HL-60 (cell line): ENCODE measurements around the gene CDC42BPA.

ENCODE experiments used
- DNase-seq, 2 experiments: peaks; one replicate each; pipeline ENCODE4 v3.0.0-alpha.2; 2010 to 2020; ENCODE audit warnings: low read depth in 1 of 2, low spot score in 1 of 2
- H3K27ac ChIP-seq: fragments of 250-450 bp; sonication (Bioruptor Pico); replicated peaks from 2 replicates; pipeline ENCODE4 v1.5.1; 2020; ENCODE audit warnings: mild to moderate bottlenecking, moderate library complexity
- H3K27me3 ChIP-seq: fragments of 250-450 bp; sonication (Bioruptor Pico); 2 replicates; pipeline ENCODE4 v1.5.1; 2021; ENCODE audit warnings: mild to moderate bottlenecking, moderate library complexity; ENCODE audit not compliant: insufficient read depth, poor library complexity, severe bottlenecking
- H3K4me3 ChIP-seq: replicated peaks from 2 replicates; pipeline ENCODE4 v1.5.1; 2011; ENCODE audit warnings: mild to moderate bottlenecking, control low read depth, low read length; ENCODE audit not compliant: insufficient read depth
- CTCF ChIP-seq: IDR thresholded peaks from one replicate; pipeline ENCODE4 v1.5.1; 2011; ENCODE audit warnings: low read length, control low read depth, inconsistent platforms; ENCODE audit not compliant: insufficient read depth
- GABPA ChIP-seq: IDR thresholded peaks from 2 replicates; pipeline ENCODE4 v1.6.1; 2012; ENCODE audit warnings: low read depth
- POLR2AphosphoS5 ChIP-seq: IDR thresholded peaks from 2 replicates; pipeline ENCODE4 v1.6.1; 2012; ENCODE audit warnings: low read depth
- REST ChIP-seq: IDR thresholded peaks from 2 replicates; pipeline ENCODE4 v1.6.1; 2012; ENCODE audit warnings: low read depth; ENCODE audit not compliant: insufficient replicate concordance
- SPI1 ChIP-seq: IDR thresholded peaks from 2 replicates; pipeline ENCODE4 v1.6.1; 2012; ENCODE audit warnings: low read depth, mild to moderate bottlenecking, borderline replicate concordance
- long read RNA-seq: library from polyadenylated mRNA; unstranded; transcript quantifications from one replicate; pipeline ENCODE4 v2.0.0, GENCODE V29; 2020

Gene CDC42BPA
- long read RNA-seq, partial matches to known transcripts = 1 of 1 reads
- long read RNA-seq, other reads (novel, unspliced or antisense) = 0 of 1 reads

- TF ChIP-seq CTCF (no peak), GABPA (no peak), REST (no peak), POLR2AphosphoS5 (peak; percentile 18; the same call in 1 of the 2 replicates), SPI1 (no peak)
- H3K4me3 ChIP-seq = peak within 1 kb of the TSS; percentile 46
- H3K27ac ChIP-seq = no peak within 1 kb of the TSS
- DNase-seq = peak; percentile 17 to 36
- peaks cover 40% of the 10 kb centered on the region for H3K27me3 ChIP-seq
These were observed at the start of gene CDC42BPA for GRCh38 chr1:227318016-227318852. CDC42BPA (minus strand) TSS chr1:227318492; CDS start chr1:227317182, 1,310 bp downstream.

- H3K27ac ChIP-seq = no peak overlapping the region
- DNase-seq = no peak
- no peak overlapping the region for H3K4me3 ChIP-seq
- H3K27me3 ChIP-seq = no peaks in the 10 kb centered on the region
- TF ChIP-seq POLR2AphosphoS5 (no peak), GABPA (no peak), CTCF (no peak), REST (no peak), SPI1 (no peak)
These were observed 49.7 kb upstream of the CDC42BPA start for GRCh38 chr1:227368009-227368408.

GRCh38 chr1:227365473-227366431, 47.5 kb upstream of the CDC42BPA start:
- no peak for TF ChIP-seq CTCF
- TF ChIP-seq POLR2AphosphoS5 = no peak
- TF ChIP-seq SPI1 = no peak
- no peak for TF ChIP-seq GABPA
- no peak for TF ChIP-seq REST
- no peak for DNase-seq
- H3K27me3 ChIP-seq = no peaks in the 10 kb centered on the region
- H3K27ac ChIP-seq = no peak overlapping the region
- H3K4me3 ChIP-seq = no peak overlapping the region
